Gastroesophageal sphincter (tissue), 3 donors: ENCODE results near the gene SLMAP.

Experiments used
- CTCF ChIP-seq, 4 experiments: fragments of 200-600 bp in 2 of 4; fragments of 450-650 bp in 2 of 4; sonication (generic) in 1 of 4; IDR thresholded peaks; one replicate each; pipeline ENCODE4 v1.5.1; 2017 to 2019; ENCODE audit warnings: antibody characterized with exemption in 4 of 4, mild to moderate bottlenecking in 2 of 4, moderate library complexity in 2 of 4
- EP300 ChIP-seq: sonication (generic); formaldehyde crosslinking; IDR thresholded peaks from one replicate; pipeline ENCODE4 v1.6.1; 2017; ENCODE audit warnings: antibody characterized with exemption, mild to moderate bottlenecking
- POLR2AphosphoS5 ChIP-seq: sonication (generic); formaldehyde crosslinking; IDR thresholded peaks from one replicate; pipeline ENCODE4 v1.6.1; 2017; ENCODE audit warnings: antibody characterized with exemption

- TF ChIP-seq CTCF (IDR thresholded peaks at IDR 0.05) (no peak), POLR2AphosphoS5 (no peak), EP300 (no peak)
These were observed 99.2 kb downstream of the SLMAP start for GRCh38 chr3:57855281-57855680.
